Vagina (tissue), 2 donors: ENCODE data around the gene ZSCAN21.

ENCODE experiments used
- CTCF ChIP-seq, 3 experiments: fragments of 450-650 bp in 2 of 3; fragments of 200-600 bp in 1 of 3; sonication (generic) in 1 of 3; IDR thresholded peaks; one replicate each; pipeline ENCODE4 v1.5.1; 2017 to 2019; ENCODE audit warnings: antibody characterized with exemption in 3 of 3, mild to moderate bottlenecking in 2 of 3, moderate library complexity in 2 of 3
- POLR2AphosphoS5 ChIP-seq, 2 donors: sonication (generic); formaldehyde crosslinking; IDR thresholded peaks; one replicate each; pipeline ENCODE4 v1.9.0; 2017; ENCODE audit warnings: antibody characterized with exemption in 2 of 2, mild to moderate bottlenecking in 2 of 2, low read depth in 1 of 2; ENCODE audit not compliant: insufficient read depth in 1 of 2

DNA sequence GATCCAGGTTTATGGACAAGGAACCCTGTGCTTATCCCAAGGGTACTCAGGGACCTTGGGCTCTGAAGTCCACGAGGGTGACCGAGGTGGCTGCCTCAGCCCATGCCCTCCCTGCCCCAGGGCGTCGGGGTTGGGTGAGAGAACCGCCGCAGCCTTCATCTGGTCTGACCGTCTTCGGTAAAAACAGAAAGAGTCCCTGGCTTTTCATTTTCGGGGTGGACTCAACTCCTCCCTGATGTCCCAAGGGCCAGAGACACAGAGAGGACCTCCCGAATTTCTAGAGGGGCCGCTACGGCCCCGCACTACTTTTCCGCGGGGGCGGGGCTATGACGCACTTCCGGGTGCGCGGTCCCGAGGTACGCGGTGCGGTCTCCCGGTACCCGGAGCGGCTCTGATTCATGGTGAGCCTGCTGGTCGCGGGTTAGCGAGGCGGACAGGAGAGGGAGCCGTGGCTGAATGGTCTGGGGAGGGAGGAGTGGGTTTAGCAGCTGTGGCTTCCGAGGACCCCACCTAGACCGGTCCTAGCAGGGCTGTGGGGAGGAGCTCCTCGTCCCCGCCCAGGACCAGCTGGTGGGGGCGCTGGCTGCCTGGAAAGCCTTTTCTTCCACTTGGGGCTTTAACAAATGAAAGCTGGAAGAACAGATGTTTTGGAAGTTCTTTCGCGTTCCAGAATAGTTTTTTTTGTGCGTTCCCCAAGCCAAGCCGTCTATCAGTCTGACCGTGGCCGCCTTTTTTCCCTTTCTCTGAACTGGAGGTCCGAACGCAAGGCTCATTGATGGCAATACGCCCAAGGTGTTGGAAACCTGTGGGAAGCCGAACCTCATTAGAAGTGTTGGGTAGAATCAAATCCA lies at the start of gene ZSCAN21:
- TF ChIP-seq CTCF (IDR thresholded peaks at IDR 0.05) (peak in 1 of 3 experiments; percentile 17), POLR2AphosphoS5 (IDR thresholded peaks at IDR 0.05; ENCODE audit: insufficient read depth in 1 of 2, low read depth in 1 of 2) (peak; percentile 93 to 94)
